ENCODE data around the gene RNF215.
A peak's percentile ranks its signal among the peaks of the same experiment; 100 is the strongest.

The RNF215 gene

GRCh38 chr22:30427871-30428270 is 40.7 kb upstream of the RNF215 start:
- Histone ChIP-seq H3K27me3 (ENCODE audit: insufficient read depth, low read length) (no peaks in the 10 kb centered on the region), H3K36me3 (ENCODE audit: insufficient read depth, low read length) (peaks cover 23% of the 10 kb centered on the region), H3K4me1 (ENCODE audit: insufficient read depth, low read length, severe bottlenecking) (peaks cover 26% of the 10 kb centered on the region), H3F3A (ENCODE audit: insufficient read depth, low read length) (no peaks in the 10 kb centered on the region), H3K9me3 (ENCODE audit: low read length) (no peaks in the 10 kb centered on the region), H3K27ac (ENCODE audit: low read depth, low read length, poor library complexity, severe bottlenecking) (no peak overlapping the region), H3K4me3 (ENCODE audit: low read depth, low read length, poor library complexity, severe bottlenecking) (no peak overlapping the region), H2AFZ (ENCODE audit: low read length) (no peak overlapping the region), H3K9ac (ENCODE audit: low read length) (no peak overlapping the region), H3K9me2 (ENCODE audit: low read depth, low read length) (no peaks in the 10 kb centered on the region), H4K20me1 (ENCODE audit: insufficient read depth, low read length) (no peaks in the 10 kb centered on the region), H3K79me2 (ENCODE audit: insufficient read depth, low read length) (no peaks in the 10 kb centered on the region), H3K4me2 (ENCODE audit: low read length) (no peak overlapping the region)
- TF ChIP-seq EZH2 (IDR thresholded peaks at IDR 0.05; ENCODE audit: borderline replicate concordance, low read length) (no peak), CTCF (IDR thresholded peaks at IDR 0.05; ENCODE audit: low read length) (no peak)

GRCh38 chr22:30426388-30427353 is 39.5 kb upstream of the RNF215 start:
- H3K27ac ChIP-seq (ENCODE audit: low read depth, low read length, poor library complexity, severe bottlenecking): peak overlapping the region; percentile 67
- H2AFZ ChIP-seq (ENCODE audit: low read length): 0 out of 2 replicates have a peak overlapping the region, but pooled peaks have one; percentile 1
- H3K36me3 ChIP-seq (ENCODE audit: insufficient read depth, low read length): peaks cover 23% of the 10 kb centered on the region
- H3K9ac ChIP-seq (ENCODE audit: low read length): peak overlapping the region; percentile 87
- H3K4me3 ChIP-seq (ENCODE audit: low read depth, low read length, poor library complexity, severe bottlenecking): peak overlapping the region; percentile 81
- no peaks in the 10 kb centered on the region for H3F3A ChIP-seq (ENCODE audit: insufficient read depth, low read length)
- no peaks in the 10 kb centered on the region for H3K79me2 ChIP-seq (ENCODE audit: insufficient read depth, low read length)
- H3K9me2 ChIP-seq (ENCODE audit: low read depth, low read length): no peaks in the 10 kb centered on the region
- TF ChIP-seq CTCF (IDR thresholded peaks at IDR 0.05; ENCODE audit: low read length) (peak; percentile 80), EZH2 (IDR thresholded peaks at IDR 0.05; ENCODE audit: borderline replicate concordance, low read length) (no peak)
- H3K4me2 ChIP-seq (ENCODE audit: low read length): peak overlapping the region; percentile 81
- H4K20me1 ChIP-seq (ENCODE audit: insufficient read depth, low read length): no peaks in the 10 kb centered on the region
- no peaks in the 10 kb centered on the region for H3K9me3 ChIP-seq (ENCODE audit: low read length)
- H3K4me1 ChIP-seq (ENCODE audit: insufficient read depth, low read length, severe bottlenecking): peaks cover 38% of the 10 kb centered on the region
- no peaks in the 10 kb centered on the region for H3K27me3 ChIP-seq (ENCODE audit: insufficient read depth, low read length)

GRCh38 chr22:30425616-30426387 is 38.6 kb upstream of the RNF215 start, which contains the start of gene MTFP1:
Gene MTFP1, plus strand, starts transcription at chr22:30425768. Its CDS starts 112 bp downstream, at chr22:30425880.
- Histone ChIP-seq H3K79me2 (ENCODE audit: insufficient read depth, low read length) (no peaks in the 10 kb centered on the region), H3K9ac (ENCODE audit: low read length) (peak within 1 kb of the TSS; percentile 87), H3K9me2 (ENCODE audit: low read depth, low read length) (no peaks in the 10 kb centered on the region), H3K27me3 (ENCODE audit: insufficient read depth, low read length) (no peaks in the 10 kb centered on the region), H3F3A (ENCODE audit: insufficient read depth, low read length) (no peaks in the 10 kb centered on the region), H4K20me1 (ENCODE audit: insufficient read depth, low read length) (no peaks in the 10 kb centered on the region), H3K27ac (ENCODE audit: low read depth, low read length, poor library complexity, severe bottlenecking) (peak within 1 kb of the TSS; percentile 67), H2AFZ (ENCODE audit: low read length) (peak within 1 kb of the TSS; percentile 80; the same call in 1 of the 2 replicates), H3K9me3 (ENCODE audit: low read length) (no peaks in the 10 kb centered on the region), H3K36me3 (ENCODE audit: insufficient read depth, low read length) (peaks cover 24% of the 10 kb centered on the region), H3K4me2 (ENCODE audit: low read length) (peak within 1 kb of the TSS; percentile 81), H3K4me3 (ENCODE audit: low read depth, low read length, poor library complexity, severe bottlenecking) (peak within 1 kb of the TSS; percentile 81), H3K4me1 (ENCODE audit: insufficient read depth, low read length, severe bottlenecking) (peaks cover 43% of the 10 kb centered on the region)
- no peak for TF ChIP-seq CTCF (IDR thresholded peaks at IDR 0.05; ENCODE audit: low read length)
- no peak for TF ChIP-seq EZH2 (IDR thresholded peaks at IDR 0.05; ENCODE audit: borderline replicate concordance, low read length)

All from OCI-LY1 (cell line).